ENCODE results near the gene CDHR4. TPM values are rescaled to one million over a fixed set of nuclear protein-coding genes. Genes with fewer than 3 reads are reported as not detected.
"Not testable (repeated sequence)": the region's sequence is repeated elsewhere in the genome, so short reads cannot be mapped to it uniquely, and the experiment has no call there.

The CDHR4 gene
- total RNA-seq, 4 donors from 2014 or later = 1.0 TPM; not detected in 3

- H3K36me3 ChIP-seq = peaks cover 0 to 33% (median 0%) of the 10 kb centered on the region in 3 donors
- no peak overlapping the region for H3K4me3 ChIP-seq
- no peaks in the 10 kb centered on the region for H3K27me3 ChIP-seq
- peaks cover 0 to 38% (median 0%) of the 10 kb centered on the region in 4 donors for H3K4me1 ChIP-seq
- DNase-seq = peak in 1 of 3 donors; percentile 10
- H3K9me3 ChIP-seq = no peaks in the 10 kb centered on the region
- TF ChIP-seq POLR2A (IDR thresholded peaks at IDR 0.05) = no peak
- TF ChIP-seq, protein P1, sequence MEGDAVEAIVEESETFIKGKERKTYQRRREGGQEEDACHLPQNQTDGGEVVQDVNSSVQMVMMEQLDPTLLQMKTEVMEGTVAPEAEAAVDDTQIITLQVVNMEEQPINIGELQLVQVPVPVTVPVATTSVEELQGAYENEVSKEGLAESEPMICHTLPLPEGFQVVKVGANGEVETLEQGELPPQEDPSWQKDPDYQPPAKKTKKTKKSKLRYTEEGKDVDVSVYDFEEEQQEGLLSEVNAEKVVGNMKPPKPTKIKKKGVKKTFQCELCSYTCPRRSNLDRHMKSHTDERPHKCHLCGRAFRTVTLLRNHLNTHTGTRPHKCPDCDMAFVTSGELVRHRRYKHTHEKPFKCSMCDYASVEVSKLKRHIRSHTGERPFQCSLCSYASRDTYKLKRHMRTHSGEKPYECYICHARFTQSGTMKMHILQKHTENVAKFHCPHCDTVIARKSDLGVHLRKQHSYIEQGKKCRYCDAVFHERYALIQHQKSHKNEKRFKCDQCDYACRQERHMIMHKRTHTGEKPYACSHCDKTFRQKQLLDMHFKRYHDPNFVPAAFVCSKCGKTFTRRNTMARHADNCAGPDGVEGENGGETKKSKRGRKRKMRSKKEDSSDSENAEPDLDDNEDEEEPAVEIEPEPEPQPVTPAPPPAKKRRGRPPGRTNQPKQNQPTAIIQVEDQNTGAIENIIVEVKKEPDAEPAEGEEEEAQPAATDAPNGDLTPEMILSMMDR (IDR thresholded peaks at IDR 0.05) = no peak
- H3K27ac ChIP-seq = no peak overlapping the region
Observed at GRCh38 chr3:49780080-49780974, 19.3 kb downstream of the CDHR4 start.

DNA sequence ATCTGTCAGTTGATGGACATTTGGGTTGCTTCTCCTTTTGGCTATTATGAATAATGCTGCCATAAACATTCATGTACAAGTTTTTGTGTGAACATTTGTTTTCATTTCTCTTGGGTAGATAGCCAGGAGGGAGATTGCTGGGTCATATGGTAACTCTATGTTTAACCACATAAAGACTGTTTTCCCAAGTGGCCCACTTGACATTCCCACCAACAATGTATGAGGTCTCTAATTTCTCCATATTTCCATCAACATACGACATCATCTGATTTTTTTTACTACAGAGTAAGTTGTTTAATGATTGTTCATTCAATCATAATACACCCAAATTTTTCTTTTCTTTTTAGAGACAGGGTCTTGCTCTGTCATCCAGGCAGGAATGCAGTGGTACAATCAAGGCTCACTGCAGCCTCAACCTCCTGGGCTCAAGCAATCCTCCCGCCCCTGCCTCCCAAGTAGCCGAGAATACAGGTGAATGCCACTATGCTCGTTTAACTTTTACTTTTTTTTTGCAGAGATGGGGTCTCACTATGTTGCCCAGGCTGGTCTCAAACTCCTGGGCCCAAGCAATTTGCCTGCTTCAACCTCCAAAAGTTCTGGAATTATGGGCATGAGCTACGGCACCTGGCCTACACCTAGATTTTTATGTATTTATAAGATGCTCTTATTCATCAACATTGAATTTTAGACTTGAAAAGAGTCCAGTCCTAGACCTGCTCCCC lies 20.2 kb downstream of the CDHR4 start:
- peaks cover 0 to 30% (median 0%) of the 10 kb centered on the region in 4 donors for H3K4me1 ChIP-seq
- H3K4me3 ChIP-seq = no peak overlapping the region
- TF ChIP-seq, protein P1 (IDR thresholded peaks at IDR 0.05) = no peak
- no peak for TF ChIP-seq POLR2A (IDR thresholded peaks at IDR 0.05)
- no peak overlapping the region for H3K27ac ChIP-seq
- DNase-seq = peak in 1 of 3 donors; percentile 14
- peaks cover 0 to 33% (median 0%) of the 10 kb centered on the region in 3 donors for H3K36me3 ChIP-seq
- H3K9me3 ChIP-seq = no peaks in the 10 kb centered on the region
- no peaks in the 10 kb centered on the region for H3K27me3 ChIP-seq

DNA sequence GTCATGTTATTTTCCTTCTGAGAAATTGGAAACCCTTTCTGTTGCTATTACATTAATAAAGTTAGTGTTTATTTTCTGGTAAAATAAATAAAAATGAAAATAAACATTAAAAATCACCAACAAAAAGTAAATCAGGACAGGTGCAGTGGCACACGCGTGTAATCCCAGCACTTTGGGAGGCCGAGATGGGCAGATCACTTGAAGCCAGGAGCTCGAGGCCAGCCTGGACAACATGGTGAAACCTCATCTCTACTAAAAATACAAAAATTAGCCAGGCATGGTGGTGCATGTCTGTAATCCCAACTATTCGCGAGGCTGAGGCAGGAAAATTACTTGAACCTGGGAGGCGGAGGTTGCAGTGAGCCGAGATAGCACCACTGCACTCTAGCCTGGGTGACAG lies 23.6 kb downstream of the CDHR4 start:
- Histone ChIP-seq H3K4me1 (peaks cover 0 to 11% (median 0%) of the 10 kb centered on the region in 4 donors), H3K36me3 (peaks cover 0 to 21% (median 0%) of the 10 kb centered on the region in 3 donors)
- peak in 1 of 3 donors; percentile 6 for DNase-seq
- H3K27ac ChIP-seq, H3K4me3 ChIP-seq, H3K9me3 ChIP-seq, H3K27me3 ChIP-seq: not testable (repeated sequence)

GRCh38 chr3:49775538-49775937 lies 24.1 kb downstream of the CDHR4 start:
- Histone ChIP-seq H3K4me1 (peaks cover 0 to 5% (median 0%) of the 10 kb centered on the region in 4 donors), H3K9me3 (no peaks in the 10 kb centered on the region), H3K27ac (no peak overlapping the region), H3K36me3 (peaks cover 0 to 19% (median 0%) of the 10 kb centered on the region in 3 donors), H3K27me3 (no peaks in the 10 kb centered on the region), H3K4me3 (no peak overlapping the region)
- no peak for DNase-seq
- TF ChIP-seq, protein P1 (IDR thresholded peaks at IDR 0.05) = no peak
- no peak for TF ChIP-seq POLR2A (IDR thresholded peaks at IDR 0.05)

DNA sequence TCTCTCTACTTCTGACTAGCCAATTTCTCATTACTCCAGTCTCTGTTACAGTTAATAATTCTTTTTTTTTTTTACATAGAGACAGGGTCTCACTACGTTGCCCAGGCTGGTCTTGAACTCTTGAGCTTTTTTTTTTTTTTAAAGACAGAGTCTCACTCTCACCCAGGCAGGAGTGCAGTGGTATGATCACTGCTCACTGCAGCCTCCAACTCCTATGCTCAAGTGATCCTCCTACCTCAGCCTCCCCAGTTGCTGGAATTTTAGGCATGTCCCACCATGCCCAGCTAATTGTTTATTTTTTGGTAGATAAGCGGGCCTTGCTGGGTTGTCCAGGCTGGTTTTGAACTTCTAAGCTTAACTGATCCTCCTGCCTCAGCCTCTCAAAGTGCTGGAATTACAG lies 27.0 kb downstream of the CDHR4 start:
- Histone ChIP-seq H3K27me3 (no peaks in the 10 kb centered on the region), H3K27ac (no peak overlapping the region), H3K4me3 (no peak overlapping the region), H3K4me1 (no peaks in the 10 kb centered on the region), H3K9me3 (no peaks in the 10 kb centered on the region), H3K36me3 (peaks cover 0 to 22% (median 0%) of the 10 kb centered on the region in 3 donors)
- TF ChIP-seq, protein P1 (IDR thresholded peaks at IDR 0.05) = no peak
- no peak for TF ChIP-seq POLR2A (IDR thresholded peaks at IDR 0.05)
- DNase-seq = peak in 1 of 3 donors; percentile 4
